Right lobe of liver (tissue), 4 donors: ENCODE measurements around the gene UPF3B.

ENCODE experiments used
- POLR2A ChIP-seq: fragments of 450-650 bp; IDR thresholded peaks from one replicate; pipeline ENCODE4 v1.6.1; 2017; ENCODE audit warnings: antibody characterized with exemption, mild to moderate bottlenecking
- TF ChIP-seq, protein P1 (sequence below), 4 donors: fragments of 200-600 bp in 3 of 4; fragments of 450-650 bp in 1 of 4; IDR thresholded peaks; one replicate each; pipeline versions ENCODE4 v1.5.1 to v1.8.0; 2016 to 2022; ENCODE audit warnings: antibody characterized with exemption in 4 of 4, mild to moderate bottlenecking in 2 of 4
- donor health status: DM: no; HTN: no; CAD: no.
- donor health status: DM: no; HTN: no; CAD: no.
- donor health status: DM: no; HTN: yes; CAD: no.

DNA sequence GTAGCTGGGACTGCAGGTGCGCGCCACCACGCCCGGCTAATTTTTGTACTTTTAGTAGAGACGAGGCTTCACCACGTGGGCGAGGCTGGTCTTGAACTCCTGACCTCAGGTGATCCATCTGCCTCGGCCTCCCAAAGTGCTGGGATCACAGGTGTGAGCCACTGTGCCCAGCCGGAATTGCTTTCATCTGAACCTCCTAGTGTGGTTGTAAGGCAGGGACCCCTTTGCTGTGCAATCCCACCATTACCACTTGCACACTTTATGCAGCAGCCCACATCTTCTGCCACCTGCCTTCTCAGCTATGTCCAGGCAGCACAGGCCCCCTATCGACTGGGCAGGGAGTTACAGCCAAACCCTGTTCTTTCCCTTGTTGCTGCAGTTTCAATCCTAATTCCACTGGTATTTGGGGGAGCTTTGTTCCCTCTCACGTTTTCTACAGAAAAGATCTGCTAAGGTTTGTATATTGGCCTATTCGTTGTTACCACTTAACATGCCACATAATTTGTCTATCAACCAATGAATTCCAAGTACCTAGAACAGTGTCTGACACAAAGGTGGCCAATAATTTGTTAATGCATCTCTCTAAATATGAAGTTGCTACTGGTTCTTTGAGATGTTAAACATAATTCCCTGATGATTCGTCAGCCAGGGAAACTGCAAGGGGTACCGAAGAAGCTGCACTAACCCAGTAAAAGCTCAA, 67.9 kb downstream of the UPF3B start:
- TF ChIP-seq, protein P1, sequence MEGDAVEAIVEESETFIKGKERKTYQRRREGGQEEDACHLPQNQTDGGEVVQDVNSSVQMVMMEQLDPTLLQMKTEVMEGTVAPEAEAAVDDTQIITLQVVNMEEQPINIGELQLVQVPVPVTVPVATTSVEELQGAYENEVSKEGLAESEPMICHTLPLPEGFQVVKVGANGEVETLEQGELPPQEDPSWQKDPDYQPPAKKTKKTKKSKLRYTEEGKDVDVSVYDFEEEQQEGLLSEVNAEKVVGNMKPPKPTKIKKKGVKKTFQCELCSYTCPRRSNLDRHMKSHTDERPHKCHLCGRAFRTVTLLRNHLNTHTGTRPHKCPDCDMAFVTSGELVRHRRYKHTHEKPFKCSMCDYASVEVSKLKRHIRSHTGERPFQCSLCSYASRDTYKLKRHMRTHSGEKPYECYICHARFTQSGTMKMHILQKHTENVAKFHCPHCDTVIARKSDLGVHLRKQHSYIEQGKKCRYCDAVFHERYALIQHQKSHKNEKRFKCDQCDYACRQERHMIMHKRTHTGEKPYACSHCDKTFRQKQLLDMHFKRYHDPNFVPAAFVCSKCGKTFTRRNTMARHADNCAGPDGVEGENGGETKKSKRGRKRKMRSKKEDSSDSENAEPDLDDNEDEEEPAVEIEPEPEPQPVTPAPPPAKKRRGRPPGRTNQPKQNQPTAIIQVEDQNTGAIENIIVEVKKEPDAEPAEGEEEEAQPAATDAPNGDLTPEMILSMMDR (IDR thresholded peaks at IDR 0.05): peak; percentile 28 to 45 (median 36)
- no peak for TF ChIP-seq POLR2A
